Stimulated activated CD4-positive, alpha-beta T cell treated with anti-CD3 and anti-CD28 coated beads, Interleukin-2, amount 100 ng/mL, for 4 hours (primary cell): ENCODE results near the gene CTDSPL.
"Not testable (repeated sequence)": the region's sequence is repeated elsewhere in the genome, so short reads cannot be mapped to it uniquely, and the experiment has no call there.

Source experiments
- DNase-seq: peaks from one replicate; pipeline ENCODE4 v3.0.0-alpha.2; 2020; ENCODE audit warnings: low read depth

CTDSPL gene

GRCh38 chr3:37968813-37969595, 107.3 kb downstream of the CTDSPL start:
- no peak for DNase-seq

GRCh38 chr3:37969596-37970100, 108.0 kb downstream of the CTDSPL start:
- no peak for DNase-seq

DNA sequence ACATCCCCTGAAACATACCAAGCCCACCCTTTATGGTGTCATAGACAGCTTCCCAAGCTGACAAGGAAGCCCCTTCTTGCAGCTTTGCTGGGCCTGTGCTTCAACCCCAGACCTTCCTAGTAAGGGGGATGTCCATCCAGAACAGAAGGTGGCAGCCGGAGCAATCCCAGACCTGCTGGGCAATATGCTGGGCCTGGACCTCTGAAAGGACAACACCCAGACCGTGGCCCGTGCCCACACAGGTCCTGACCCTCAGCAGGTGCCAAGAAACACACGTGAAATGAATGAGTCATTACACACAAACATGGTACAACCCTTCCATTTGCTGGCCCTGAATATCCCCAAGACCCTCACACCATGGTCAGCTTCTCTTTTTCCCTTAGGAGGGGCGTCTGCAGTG, 109.1 kb downstream of the CTDSPL start:
- no peak for DNase-seq

DNA sequence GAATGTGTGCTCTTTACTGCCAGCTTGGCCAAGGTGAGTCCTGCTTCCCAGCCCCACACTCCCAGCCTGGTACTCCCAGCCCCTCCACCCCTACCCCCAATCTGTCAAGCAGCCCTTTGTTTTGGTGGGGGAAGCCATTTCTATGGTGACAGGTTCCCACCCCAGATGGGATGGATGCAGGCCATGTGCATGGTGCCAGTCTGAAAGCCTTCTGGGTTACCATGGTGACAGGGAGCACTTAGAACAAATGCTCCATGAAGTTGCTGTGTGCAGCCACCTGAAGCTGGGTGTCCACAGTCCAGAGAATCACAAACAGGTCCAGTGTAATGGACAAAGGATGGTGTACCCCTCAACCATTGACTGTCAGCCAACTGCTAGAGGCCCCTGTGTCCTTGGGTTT, 109.8 kb downstream of the CTDSPL start:
- DNase-seq, result no peak

- DNase-seq, result not testable (repeated sequence)
Observed at GRCh38 chr3:37972056-37972455, 110.4 kb downstream of the CTDSPL start.

DNA sequence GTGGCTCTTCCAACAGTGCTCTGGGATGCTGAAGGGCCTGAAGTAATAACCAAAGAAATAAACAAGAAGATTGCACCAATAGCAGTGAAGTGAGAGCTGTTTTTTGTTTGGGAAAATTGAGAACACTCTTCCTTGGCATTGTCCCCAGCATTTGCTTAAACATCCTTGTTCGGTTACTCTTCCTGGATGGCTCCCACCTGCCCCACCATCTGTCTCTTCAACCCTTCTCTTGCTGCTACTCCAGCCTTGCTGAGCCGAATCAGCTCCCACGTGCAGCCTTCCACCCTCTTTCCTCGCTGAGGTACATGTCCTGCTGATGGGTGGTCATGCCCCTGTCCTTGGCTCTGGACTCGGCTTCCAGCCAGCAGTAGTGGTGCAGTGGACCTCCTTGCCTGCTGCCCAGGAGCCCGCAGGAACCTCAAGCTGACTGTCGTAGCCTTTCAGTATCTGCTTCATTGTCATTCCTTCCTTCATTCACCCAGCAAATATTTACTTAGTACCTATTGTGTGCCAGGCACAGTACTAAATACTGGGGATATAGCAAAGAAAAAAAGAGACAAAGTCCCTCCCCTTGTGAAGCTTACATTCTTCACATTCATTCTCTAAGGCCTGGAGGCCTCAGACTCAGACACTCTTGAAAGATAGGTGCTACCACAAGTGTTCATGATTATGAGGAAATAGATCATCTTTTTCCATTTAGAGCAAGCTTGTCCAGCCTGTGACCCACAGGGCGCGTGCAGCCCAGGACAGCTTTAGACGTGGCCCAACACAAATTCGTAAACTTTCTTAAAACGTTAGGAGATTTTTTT, 111.8 kb downstream of the CTDSPL start:
- DNase-seq, result no peak

DNA sequence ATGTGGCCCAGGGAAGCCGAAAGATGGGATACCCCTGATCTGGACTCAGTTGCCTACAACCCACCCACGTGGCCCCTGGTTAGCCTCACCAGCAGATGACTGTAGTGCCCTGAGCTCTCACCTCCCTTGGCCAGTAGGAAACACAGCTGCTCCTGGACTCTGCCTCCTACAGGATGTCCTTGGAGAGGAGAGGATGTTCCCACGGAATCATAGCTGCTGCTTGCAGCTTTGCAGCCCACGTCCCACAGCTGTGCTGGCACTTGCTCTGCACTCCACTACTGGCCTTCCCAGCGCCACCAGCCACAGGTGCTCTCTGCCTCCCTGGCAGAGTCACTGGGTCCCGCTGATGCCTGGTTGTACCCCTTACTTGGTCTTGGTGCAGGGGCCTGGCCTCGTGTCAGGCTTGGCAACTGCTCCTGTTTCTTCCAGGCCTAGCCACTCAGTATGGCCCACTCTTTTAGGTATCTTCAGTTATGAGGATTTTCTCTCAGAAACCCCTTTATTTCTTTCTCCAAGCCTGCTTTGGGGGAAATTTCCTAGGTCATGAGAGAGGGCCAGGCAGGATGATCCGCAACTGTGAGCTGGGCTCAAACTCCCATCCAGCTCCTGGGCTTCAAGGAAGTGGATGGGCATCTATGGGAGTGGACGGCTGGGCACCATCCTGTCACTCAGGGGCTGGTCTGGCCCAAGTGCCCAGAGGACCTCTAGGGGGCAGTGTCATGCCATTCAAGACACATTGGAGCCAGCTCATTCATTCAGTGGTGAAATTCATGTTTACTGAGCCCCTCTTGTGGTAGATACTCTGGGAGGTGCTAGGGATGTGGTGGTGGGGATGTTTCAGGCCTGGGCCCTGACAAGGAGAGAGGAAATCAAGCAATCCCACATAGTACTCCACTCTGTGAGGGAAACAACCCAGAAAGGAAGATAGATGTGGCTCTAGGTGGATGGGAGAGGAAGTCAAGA, 112.7 kb downstream of the CTDSPL start:
- DNase-seq, result peak; percentile 55

- no peak for DNase-seq
Observed at GRCh38 chr3:37979541-37980461, 118.1 kb downstream of the CTDSPL start.

DNA sequence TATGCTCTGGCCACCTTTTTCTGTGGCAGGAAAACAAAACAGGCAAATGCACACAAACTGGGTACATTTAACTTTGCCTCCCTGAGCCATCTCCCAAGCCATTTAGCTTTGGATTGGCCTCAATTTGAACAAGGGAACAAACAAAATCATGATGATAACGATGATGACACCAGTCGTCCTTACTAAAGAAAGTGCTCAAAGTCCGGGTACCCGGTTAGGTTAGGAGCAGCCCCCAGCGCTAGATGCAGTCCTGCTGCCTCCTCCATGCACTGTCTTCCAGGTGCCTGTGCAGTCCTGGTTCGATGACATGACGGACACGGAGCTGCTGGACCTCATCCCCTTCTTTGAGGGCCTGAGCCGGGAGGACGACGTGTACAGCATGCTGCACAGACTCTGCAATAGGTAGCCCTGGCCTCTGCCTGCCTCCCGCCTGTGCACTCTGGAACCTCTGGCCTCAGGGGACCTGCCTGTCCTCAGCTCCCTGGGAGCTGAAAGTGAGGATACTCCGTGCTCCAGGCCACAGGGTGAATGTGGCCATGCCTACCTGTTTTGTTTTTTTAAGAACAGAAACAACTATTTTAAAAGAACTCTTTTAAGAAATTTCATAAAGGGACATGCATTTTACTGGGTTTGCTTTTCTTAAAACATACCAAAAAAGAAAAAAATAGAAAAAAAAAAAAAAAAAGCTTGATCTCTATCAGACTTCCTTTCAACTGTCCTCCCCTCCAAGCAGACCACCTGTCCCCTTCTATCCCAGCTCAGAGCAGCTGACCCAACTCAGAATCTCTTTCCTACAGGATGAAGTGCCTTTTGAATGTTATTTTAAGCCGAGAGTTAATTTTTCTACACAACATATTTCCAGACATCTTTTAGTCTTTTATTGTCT, 119.0 kb downstream of the CTDSPL start:
- no peak for DNase-seq

- no peak for DNase-seq
Observed at GRCh38 chr3:37981348-37981664, 119.6 kb downstream of the CTDSPL start.

- no peak for DNase-seq
Observed at GRCh38 chr3:37982331-37982730, 120.7 kb downstream of the CTDSPL start.

DNA sequence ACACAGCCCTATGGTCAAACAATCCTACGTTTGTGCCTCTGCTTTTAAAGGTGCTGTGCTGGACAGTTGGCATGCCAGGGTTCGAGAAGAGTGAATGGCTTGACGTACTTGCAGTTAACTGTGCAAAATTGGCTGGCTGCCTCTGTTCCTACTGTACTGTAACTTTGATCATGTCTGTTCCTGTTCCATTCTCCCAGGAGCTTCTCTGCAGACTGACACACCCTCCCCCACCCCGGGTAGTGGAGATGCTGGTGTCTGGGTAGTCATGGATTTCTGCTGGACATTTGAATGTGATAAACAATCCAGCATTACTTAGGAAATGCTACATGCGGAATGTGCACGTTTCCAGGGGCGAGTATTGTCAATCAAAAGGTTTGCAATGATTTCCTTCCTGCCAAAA, 122.4 kb downstream of the CTDSPL start:
- DNase-seq, result no peak

DNA sequence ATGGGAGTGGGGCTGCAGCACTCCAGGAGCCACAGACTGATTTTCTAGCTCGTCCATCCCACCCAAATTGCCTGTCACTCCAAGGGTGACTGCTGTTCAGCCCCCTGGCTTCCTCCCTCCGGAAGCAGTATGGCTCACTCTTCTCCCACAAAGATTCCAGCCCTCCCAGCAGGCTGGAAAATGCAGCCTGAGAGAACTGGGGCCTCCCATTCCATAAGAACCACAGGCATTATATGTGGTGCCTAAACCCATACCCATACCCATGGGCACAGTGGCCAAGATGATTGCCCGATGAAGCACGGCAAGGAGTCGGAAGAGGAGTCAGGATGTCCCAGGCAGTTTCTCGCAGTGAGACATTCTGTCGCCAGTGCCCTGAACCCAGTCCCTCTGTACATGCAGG, 122.9 kb downstream of the CTDSPL start:
- DNase-seq, result no peak

- DNase-seq, result no peak
Observed at GRCh38 chr3:37985637-37986320, 124.1 kb downstream of the CTDSPL start.

GRCh38 chr3:37986479-37987314, 125.0 kb downstream of the CTDSPL start:
- no peak for DNase-seq

DNA sequence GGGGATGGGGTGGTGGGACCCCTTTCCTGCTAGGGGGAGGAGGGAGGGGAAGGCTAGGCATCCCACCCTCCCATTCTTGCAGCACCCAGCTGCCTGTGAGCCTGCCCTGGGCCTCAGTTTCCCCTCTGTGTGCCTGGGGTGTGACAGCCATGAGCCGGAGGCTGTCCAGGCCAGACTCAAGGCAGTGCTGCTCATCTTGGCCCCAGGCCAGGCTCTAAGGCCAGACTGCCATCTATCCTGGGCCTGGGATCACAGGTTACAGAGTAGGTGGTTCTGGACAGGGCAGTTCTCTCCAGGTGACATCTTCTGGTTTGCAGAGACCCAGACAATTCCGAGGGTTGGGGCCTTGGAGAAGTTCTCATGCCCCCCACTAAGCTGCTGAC, 125.6 kb downstream of the CTDSPL start:
- no peak for DNase-seq

DNA sequence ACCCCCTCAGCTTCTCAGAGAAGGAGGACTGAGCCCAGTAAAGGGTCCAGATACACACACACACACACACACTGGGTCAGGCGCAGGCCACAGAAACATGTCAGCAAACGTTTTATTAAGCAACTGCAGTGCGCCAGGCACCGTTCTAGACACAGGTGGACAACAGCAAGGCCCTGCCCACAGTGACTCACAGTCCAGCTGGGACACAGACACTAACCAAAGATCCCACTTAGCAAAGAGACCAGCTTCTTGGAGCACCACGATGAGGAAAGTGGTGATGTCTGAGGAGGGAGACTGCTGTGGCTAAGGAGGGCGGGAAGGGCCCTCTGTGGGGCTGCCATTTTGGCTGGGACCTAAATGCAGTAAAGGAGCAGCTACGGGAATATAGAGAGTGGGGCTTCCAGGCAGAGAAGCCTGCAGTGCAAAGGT, 126.1 kb downstream of the CTDSPL start:
- DNase-seq, result no peak

- DNase-seq, result not testable (repeated sequence)
Observed at GRCh38 chr3:37988376-37988775, 126.7 kb downstream of the CTDSPL start.
